Measurements from ENCODE around the gene CD274. TPM values are rescaled to one million over a fixed set of nuclear protein-coding genes. Genes with fewer than 3 reads are reported as not detected.

CD274 gene
- total RNA-seq, 1 experiment from 2014 or later: not detected

DNA sequence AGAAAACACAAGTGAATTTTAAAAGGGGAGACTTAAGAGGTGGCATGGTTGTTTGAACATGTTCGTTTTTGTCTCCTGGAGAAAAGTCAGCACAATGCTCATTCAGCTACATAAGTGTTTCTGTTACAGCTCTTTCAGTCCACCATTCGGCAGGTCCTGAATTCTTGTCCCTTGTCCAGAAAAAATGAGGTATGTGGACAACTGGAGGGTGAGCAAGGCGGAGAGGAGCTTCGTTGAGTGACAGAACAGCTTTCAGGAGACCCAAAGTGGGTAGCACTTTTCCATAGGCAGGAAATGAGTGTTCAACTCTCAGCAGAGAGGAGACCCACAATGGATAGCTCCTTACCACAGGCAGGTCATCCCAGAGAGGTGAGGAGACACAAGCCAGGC is 64.9 kb downstream of the CD274 start:
- Histone ChIP-seq H3K4me3 (ENCODE audit: low read depth, low read length) (no peak overlapping the region), H3K4me1 (no peaks in the 10 kb centered on the region), H3K27me3 (replicated peaks; ENCODE audit: control insufficient read depth, insufficient read depth, low read length) (no peaks in the 10 kb centered on the region), H3K9me3 (no peaks in the 10 kb centered on the region), H3K36me3 (ENCODE audit: control insufficient read depth, insufficient read depth, low read length) (no peaks in the 10 kb centered on the region)
- TF ChIP-seq, protein P1, sequence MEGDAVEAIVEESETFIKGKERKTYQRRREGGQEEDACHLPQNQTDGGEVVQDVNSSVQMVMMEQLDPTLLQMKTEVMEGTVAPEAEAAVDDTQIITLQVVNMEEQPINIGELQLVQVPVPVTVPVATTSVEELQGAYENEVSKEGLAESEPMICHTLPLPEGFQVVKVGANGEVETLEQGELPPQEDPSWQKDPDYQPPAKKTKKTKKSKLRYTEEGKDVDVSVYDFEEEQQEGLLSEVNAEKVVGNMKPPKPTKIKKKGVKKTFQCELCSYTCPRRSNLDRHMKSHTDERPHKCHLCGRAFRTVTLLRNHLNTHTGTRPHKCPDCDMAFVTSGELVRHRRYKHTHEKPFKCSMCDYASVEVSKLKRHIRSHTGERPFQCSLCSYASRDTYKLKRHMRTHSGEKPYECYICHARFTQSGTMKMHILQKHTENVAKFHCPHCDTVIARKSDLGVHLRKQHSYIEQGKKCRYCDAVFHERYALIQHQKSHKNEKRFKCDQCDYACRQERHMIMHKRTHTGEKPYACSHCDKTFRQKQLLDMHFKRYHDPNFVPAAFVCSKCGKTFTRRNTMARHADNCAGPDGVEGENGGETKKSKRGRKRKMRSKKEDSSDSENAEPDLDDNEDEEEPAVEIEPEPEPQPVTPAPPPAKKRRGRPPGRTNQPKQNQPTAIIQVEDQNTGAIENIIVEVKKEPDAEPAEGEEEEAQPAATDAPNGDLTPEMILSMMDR (IDR thresholded peaks at IDR 0.05; ENCODE audit: insufficient read depth in 1 of 2, low read depth in 1 of 2, low read length in 1 of 2, severe bottlenecking in 1 of 2, unreplicated experiment in 1 of 2): no peak
- Mint-ChIP-seq H3K36me3 (ENCODE audit: insufficient read depth, unreplicated experiment) (no peaks in the 10 kb centered on the region), H3K4me3 (ENCODE audit: unreplicated experiment) (no peak overlapping the region), H3K27me3 (ENCODE audit: insufficient read depth, unreplicated experiment) (peaks cover 3% of the 10 kb centered on the region), H3K27ac (ENCODE audit: unreplicated experiment) (no peak overlapping the region), H3K9me3 (ENCODE audit: unreplicated experiment) (no peaks in the 10 kb centered on the region), H3K4me1 (ENCODE audit: low read depth, unreplicated experiment) (no peaks in the 10 kb centered on the region)
- intact Hi-C loops (cut with micrococcal nuclease; ENCODE audit: unreplicated experiment): no loop called here
- POLR2A ChIA-PET: no interaction called here
- no TSS peak for BruUV-seq (replicated peaks)
- DNase-seq: no peak
- CTCF ChIA-PET: no interaction called here

DNA sequence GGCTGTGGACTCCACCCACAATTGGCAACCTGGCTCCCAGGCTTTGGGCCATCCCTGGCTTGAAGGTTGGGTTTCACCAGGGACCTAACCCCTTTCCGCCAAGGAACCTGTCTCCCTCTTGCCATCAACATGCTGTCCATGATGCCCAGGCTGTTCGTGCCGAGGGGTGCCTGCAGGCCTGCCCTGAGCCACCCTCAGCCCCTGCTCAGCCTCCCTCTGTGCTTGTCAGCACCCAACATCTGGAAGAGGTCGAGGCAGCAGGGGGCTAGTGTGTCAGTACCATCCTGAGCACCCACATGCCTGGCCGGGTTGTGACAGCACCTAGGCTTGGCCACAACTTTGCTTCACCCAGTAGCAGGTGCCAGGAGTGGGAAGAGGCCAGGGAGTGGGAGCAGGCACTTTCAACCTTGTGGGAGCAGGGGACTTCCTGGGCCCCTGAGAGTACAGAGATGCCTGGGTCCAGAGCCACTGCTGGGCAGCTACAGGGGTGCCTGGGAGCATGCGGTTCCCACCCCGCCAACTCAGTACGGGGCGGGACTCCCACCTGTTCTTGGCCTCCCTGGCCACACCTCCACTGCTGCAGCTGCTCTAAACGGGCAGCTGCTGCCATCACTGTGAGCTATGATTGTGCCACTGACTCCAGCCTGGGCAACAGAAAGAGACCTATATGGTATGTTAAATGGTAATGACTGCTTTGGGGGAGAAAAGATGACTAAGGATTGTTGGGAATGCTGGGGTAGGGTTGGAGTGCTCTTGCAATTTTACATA is 66.3 kb downstream of the CD274 start:
- H3K4me1 Mint-ChIP-seq (ENCODE audit: low read depth, unreplicated experiment): no peaks in the 10 kb centered on the region
- Histone ChIP-seq H3K27me3 (replicated peaks; ENCODE audit: control insufficient read depth, insufficient read depth, low read length) (no peaks in the 10 kb centered on the region), H3K4me1 (no peaks in the 10 kb centered on the region), H3K36me3 (ENCODE audit: control insufficient read depth, insufficient read depth, low read length) (no peaks in the 10 kb centered on the region), H3K4me3 (ENCODE audit: low read depth, low read length) (no peak overlapping the region), H3K9me3 (no peaks in the 10 kb centered on the region)
- BruUV-seq (replicated peaks): no TSS peak
- TF ChIP-seq, protein P1 (IDR thresholded peaks at IDR 0.05; ENCODE audit: insufficient read depth in 1 of 2, low read depth in 1 of 2, low read length in 1 of 2, severe bottlenecking in 1 of 2, unreplicated experiment in 1 of 2): no peak
- H3K36me3 Mint-ChIP-seq (ENCODE audit: insufficient read depth, unreplicated experiment): no peaks in the 10 kb centered on the region
- H3K27ac Mint-ChIP-seq (ENCODE audit: unreplicated experiment): no peak overlapping the region
- peaks cover 3% of the 10 kb centered on the region for H3K27me3 Mint-ChIP-seq (ENCODE audit: insufficient read depth, unreplicated experiment)
- DNase-seq: no peak
- no peaks in the 10 kb centered on the region for H3K9me3 Mint-ChIP-seq (ENCODE audit: unreplicated experiment)
- H3K4me3 Mint-ChIP-seq (ENCODE audit: unreplicated experiment): no peak overlapping the region
- intact Hi-C loops (cut with micrococcal nuclease; ENCODE audit: unreplicated experiment): no loop called here
- CTCF ChIA-PET: no interaction called here
- POLR2A ChIA-PET: no interaction called here

DNA sequence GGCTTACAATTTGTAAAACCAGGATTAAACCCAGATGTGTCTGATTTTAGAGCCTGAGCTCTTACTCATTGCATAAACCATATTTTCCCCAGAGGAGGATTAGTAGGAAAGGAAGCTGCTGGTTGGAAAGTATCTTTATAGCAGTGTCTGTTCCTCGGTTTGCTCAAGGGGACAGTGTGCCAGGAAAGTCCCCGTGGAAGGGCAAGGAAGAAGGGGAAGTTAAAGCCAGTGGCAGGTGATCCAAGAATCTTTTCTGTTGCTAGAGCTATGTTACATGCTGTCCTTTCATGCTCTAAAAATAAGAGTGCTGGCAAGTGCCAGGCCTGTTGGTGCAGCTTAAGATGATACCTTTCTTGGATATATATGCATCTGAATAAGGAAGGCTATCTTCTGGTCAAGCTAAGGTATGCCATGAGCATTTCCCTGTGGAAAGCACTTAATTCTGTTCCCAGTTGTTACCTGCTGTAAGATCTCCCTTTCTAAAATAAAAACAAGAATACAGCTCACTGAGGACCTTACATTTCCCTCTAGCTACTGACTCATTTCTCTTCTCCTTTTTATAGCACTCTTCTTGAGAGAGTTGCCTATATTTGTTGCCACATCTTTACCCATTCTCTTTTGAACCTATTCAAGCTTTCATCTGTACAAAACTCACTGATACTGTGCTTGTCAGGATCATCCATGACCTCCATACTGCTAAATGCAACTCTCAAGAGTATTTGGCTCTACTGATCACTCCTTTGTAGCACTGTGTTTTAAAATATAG is 68.0 kb downstream of the CD274 start:
- no peak overlapping the region for H3K4me3 ChIP-seq (ENCODE audit: low read depth, low read length)
- H3K4me1 ChIP-seq: no peaks in the 10 kb centered on the region
- intact Hi-C loops (cut with micrococcal nuclease; ENCODE audit: unreplicated experiment): no loop called here
- BruUV-seq (replicated peaks): no TSS peak
- H3K9me3 Mint-ChIP-seq (ENCODE audit: unreplicated experiment): no peaks in the 10 kb centered on the region
- H3K4me3 Mint-ChIP-seq (ENCODE audit: unreplicated experiment): no peak overlapping the region
- no peaks in the 10 kb centered on the region for H3K27me3 ChIP-seq (replicated peaks; ENCODE audit: control insufficient read depth, insufficient read depth, low read length)
- no peaks in the 10 kb centered on the region for H3K9me3 ChIP-seq
- TF ChIP-seq, protein P1 (IDR thresholded peaks at IDR 0.05; ENCODE audit: insufficient read depth in 1 of 2, low read depth in 1 of 2, low read length in 1 of 2, severe bottlenecking in 1 of 2, unreplicated experiment in 1 of 2): no peak
- ChIA-PET CTCF (no interaction called here), POLR2A (no interaction called here)
- H3K4me1 Mint-ChIP-seq (ENCODE audit: low read depth, unreplicated experiment): no peaks in the 10 kb centered on the region
- no peaks in the 10 kb centered on the region for H3K27me3 Mint-ChIP-seq (ENCODE audit: insufficient read depth, unreplicated experiment)
- no peak for DNase-seq
- H3K36me3 ChIP-seq (ENCODE audit: control insufficient read depth, insufficient read depth, low read length): no peaks in the 10 kb centered on the region
- no peak overlapping the region for H3K27ac Mint-ChIP-seq (ENCODE audit: unreplicated experiment)
- no peaks in the 10 kb centered on the region for H3K36me3 Mint-ChIP-seq (ENCODE audit: insufficient read depth, unreplicated experiment)

Data from Caco-2 (cell line).